Right lobe of liver (tissue), 4 donors: ENCODE data around the gene PDXDC1.
"Not testable (repeated sequence)": the region's sequence is repeated elsewhere in the genome, so short reads cannot be mapped to it uniquely, and the experiment has no call there.

Experiments
- POLR2A ChIP-seq: fragments of 450-650 bp; IDR thresholded peaks from one replicate; pipeline ENCODE4 v1.6.1; 2017; ENCODE audit warnings: antibody characterized with exemption, mild to moderate bottlenecking
- TF ChIP-seq, protein P1 (sequence below), 4 donors: fragments of 200-600 bp in 3 of 4; fragments of 450-650 bp in 1 of 4; IDR thresholded peaks; one replicate each; pipeline versions ENCODE4 v1.5.1 to v1.8.0; 2016 to 2022; ENCODE audit warnings: antibody characterized with exemption in 4 of 4, mild to moderate bottlenecking in 2 of 4
- donor health status: DM: no; HTN: no; CAD: no.
- donor health status: DM: no; HTN: no; CAD: no.
- donor health status: DM: no; HTN: yes; CAD: no.

DNA sequence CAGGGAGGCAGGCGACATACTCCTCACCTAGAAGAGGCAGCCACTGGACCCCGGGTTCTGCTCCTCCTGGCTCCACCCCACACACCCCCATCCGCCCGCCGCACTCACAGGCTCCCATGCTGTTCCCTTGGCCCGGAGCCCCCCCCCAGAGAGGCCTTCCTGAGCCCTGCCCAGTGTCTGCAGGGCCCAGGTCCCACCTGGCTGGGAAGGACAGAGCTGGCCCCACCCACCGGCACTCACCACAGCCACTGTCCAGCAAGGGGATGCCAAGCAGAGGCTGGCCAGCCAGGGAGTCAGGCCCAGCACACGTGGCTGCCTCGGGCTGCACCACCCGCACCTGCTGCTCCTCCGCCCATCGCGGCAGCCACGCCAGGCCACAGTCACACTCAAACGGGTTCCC is 162.7 kb downstream of the PDXDC1 start:
- TF ChIP-seq, protein P1, sequence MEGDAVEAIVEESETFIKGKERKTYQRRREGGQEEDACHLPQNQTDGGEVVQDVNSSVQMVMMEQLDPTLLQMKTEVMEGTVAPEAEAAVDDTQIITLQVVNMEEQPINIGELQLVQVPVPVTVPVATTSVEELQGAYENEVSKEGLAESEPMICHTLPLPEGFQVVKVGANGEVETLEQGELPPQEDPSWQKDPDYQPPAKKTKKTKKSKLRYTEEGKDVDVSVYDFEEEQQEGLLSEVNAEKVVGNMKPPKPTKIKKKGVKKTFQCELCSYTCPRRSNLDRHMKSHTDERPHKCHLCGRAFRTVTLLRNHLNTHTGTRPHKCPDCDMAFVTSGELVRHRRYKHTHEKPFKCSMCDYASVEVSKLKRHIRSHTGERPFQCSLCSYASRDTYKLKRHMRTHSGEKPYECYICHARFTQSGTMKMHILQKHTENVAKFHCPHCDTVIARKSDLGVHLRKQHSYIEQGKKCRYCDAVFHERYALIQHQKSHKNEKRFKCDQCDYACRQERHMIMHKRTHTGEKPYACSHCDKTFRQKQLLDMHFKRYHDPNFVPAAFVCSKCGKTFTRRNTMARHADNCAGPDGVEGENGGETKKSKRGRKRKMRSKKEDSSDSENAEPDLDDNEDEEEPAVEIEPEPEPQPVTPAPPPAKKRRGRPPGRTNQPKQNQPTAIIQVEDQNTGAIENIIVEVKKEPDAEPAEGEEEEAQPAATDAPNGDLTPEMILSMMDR (IDR thresholded peaks at IDR 0.05), result not testable (repeated sequence)
- TF ChIP-seq POLR2A, result not testable (repeated sequence)
